GM12892 (cell line): Measurements from ENCODE around the gene CDKAL1.

ENCODE experiments used
- POLR2A ChIP-seq: IDR thresholded peaks from 2 replicates; pipeline ENCODE4 v1.6.1; 2011; ENCODE audit warnings: low read depth, low read length, control low read depth
- POLR2AphosphoS5 ChIP-seq: IDR thresholded peaks from 2 replicates; pipeline ENCODE4 v1.6.1; 2011; ENCODE audit warnings: low read depth, low read length, control low read depth
- TAF1 ChIP-seq: IDR thresholded peaks from 2 replicates; pipeline ENCODE4 v1.6.1; 2011; ENCODE audit warnings: low read depth, mild to moderate bottlenecking, control low read depth, low read length, borderline replicate concordance

DNA sequence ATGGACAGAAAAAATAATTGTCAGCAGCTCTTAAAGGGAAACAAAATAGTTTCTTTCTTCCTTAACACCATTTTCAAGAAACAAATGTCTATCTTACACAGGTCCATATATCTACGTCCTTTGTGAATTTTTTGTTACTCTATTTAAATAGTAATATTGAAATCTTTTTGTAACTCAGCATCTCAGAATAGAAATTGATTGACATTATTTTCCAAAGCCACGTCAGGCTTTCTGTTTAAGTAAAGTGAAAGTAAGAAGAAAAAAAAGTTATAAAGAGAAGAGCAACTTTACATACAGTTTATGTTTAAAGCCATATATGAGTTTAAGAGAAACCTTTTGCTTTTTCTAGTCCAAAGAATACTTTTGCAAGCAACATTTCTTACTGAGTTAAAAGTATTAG lies 656.4 kb downstream of the CDKAL1 start:
- TF ChIP-seq POLR2A, result no peak
- no peak for TF ChIP-seq TAF1
- TF ChIP-seq POLR2AphosphoS5, result no peak
